PFSK-1 (cell line): Measurements from ENCODE around the gene HSPA12B.

Experiments used
- POLR2AphosphoS5 ChIP-seq: IDR thresholded peaks from 2 replicates; pipeline ENCODE4 v1.6.1; 2012; ENCODE audit warnings: low read depth, mild to moderate bottlenecking, control low read depth, low read length, moderate library complexity
- SIN3A ChIP-seq: IDR thresholded peaks from 2 replicates; pipeline ENCODE4 v1.6.1; 2012; ENCODE audit warnings: mild to moderate bottlenecking, low read length, moderate library complexity, borderline replicate concordance; ENCODE audit not compliant: insufficient read depth
- TAF1 ChIP-seq: IDR thresholded peaks from 2 replicates; pipeline ENCODE4 v1.6.1; 2012; ENCODE audit warnings: low read length, control low read depth, borderline replicate concordance; ENCODE audit not compliant: insufficient read depth
- TF ChIP-seq, protein P1 (sequence below), 2 experiments: IDR thresholded peaks; 2 replicates each; pipeline versions ENCODE4 v1.6.1 to v1.8.0; 2011 to 2012; ENCODE audit warnings: low read depth in 2 of 2, low read length in 2 of 2, control low read depth in 1 of 2, inconsistent platforms in 1 of 2, mild to moderate bottlenecking in 1 of 2, moderate library complexity in 1 of 2; ENCODE audit not compliant: insufficient read depth in 1 of 2

DNA sequence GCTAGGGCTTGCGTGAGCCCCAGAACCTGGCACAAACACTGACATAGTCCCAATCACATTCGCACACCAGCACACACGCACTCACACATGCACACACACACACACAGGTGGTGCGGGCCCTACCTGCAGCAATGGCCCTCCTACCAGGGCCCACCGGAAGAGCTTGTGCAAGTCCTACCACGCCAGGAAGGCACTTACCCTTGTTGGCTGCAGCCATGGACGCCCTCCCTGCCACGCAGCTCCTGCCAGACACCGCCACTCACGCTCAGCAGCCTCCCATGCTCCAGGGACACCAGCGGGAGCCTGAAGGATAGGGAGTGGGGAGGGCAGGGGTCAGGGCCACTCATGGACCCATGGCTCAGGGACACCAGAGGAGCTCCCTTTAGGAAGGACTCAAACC is 27.4 kb downstream of the HSPA12B start:
- TF ChIP-seq POLR2AphosphoS5 (no peak), SIN3A (no peak), TAF1 (no peak)
- TF ChIP-seq, protein P1, sequence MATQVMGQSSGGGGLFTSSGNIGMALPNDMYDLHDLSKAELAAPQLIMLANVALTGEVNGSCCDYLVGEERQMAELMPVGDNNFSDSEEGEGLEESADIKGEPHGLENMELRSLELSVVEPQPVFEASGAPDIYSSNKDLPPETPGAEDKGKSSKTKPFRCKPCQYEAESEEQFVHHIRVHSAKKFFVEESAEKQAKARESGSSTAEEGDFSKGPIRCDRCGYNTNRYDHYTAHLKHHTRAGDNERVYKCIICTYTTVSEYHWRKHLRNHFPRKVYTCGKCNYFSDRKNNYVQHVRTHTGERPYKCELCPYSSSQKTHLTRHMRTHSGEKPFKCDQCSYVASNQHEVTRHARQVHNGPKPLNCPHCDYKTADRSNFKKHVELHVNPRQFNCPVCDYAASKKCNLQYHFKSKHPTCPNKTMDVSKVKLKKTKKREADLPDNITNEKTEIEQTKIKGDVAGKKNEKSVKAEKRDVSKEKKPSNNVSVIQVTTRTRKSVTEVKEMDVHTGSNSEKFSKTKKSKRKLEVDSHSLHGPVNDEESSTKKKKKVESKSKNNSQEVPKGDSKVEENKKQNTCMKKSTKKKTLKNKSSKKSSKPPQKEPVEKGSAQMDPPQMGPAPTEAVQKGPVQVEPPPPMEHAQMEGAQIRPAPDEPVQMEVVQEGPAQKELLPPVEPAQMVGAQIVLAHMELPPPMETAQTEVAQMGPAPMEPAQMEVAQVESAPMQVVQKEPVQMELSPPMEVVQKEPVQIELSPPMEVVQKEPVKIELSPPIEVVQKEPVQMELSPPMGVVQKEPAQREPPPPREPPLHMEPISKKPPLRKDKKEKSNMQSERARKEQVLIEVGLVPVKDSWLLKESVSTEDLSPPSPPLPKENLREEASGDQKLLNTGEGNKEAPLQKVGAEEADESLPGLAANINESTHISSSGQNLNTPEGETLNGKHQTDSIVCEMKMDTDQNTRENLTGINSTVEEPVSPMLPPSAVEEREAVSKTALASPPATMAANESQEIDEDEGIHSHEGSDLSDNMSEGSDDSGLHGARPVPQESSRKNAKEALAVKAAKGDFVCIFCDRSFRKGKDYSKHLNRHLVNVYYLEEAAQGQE (IDR thresholded peaks at IDR 0.05; ENCODE audit: insufficient read depth in 1 of 2, low read depth in 2 of 2, low read length in 2 of 2) = no peak
